Measurements from ENCODE around the gene BCAR1.

BCAR1 gene

DNA sequence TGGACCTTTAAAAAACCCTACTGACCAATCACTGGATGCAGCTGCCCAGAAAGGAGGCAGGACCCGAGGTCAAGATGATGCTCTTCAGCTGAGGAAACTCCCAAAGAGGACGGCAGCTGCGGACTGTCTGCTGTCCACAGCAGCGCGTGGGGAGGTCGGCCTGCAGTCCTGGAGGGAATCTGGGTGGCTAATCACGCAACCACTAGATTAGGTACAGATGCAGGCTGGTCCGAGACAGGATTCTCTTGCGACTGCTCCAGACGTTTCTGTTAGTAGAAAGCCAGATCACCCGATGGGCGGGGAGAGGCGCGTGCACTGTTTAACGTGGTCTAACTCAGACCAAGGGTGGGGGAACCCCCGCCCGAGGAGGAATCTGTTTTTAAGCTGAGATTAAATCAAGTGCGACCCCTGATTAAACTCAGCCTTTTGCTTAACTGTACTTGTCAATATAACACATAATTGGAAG is 53.3 kb downstream of the BCAR1 start:
- DNase-seq: no peak

DNA sequence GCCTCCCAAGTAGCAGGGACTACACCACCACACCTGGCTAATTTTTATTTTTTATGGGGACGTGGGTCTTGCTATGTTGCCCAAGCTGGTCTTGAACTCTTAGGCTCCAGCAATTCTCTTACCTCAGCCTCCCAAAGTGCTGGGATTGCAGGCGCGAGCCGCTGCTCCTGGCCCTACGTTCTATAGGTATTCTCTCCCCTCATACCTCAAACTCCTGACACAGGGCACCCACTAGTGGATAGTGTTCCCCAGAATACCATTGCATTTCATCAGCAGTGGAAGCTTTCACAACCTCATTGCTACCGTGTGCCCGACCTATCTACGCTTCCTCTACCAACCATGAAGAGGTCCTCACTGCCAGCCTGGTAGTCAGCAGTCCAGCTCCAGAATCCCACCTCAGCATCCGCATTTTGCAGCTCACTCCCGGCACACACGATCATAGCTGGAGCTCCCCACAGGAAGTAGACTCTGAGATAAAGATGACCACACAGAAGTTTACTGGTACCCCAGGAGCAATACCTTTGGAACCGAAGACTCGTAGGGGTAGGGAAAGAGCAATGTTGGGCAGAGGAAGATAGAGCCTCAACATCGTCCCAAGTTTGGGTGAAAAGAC is 53.8 kb downstream of the BCAR1 start:
- DNase-seq: no peak

DNA sequence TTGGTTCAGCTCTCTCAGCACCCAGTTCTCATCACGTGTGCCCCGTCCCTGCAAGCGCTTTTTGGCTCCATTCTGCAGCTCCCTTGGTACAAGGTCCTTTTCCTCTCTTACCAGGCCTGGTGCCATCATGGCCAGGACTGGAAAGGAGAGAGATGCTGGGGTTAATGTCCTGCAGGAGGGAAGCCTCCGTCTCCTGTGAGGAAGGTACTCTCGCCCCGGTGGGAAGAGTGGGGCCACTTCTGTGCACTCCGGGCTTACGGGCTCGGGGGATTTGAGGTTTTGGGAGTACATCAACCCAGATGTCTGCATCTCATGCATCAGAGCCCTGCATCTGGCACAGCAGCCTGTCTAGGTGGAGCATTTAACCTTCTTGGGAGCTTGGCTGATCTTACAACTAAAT is 54.6 kb downstream of the BCAR1 start:
- DNase-seq: no peak

DNA sequence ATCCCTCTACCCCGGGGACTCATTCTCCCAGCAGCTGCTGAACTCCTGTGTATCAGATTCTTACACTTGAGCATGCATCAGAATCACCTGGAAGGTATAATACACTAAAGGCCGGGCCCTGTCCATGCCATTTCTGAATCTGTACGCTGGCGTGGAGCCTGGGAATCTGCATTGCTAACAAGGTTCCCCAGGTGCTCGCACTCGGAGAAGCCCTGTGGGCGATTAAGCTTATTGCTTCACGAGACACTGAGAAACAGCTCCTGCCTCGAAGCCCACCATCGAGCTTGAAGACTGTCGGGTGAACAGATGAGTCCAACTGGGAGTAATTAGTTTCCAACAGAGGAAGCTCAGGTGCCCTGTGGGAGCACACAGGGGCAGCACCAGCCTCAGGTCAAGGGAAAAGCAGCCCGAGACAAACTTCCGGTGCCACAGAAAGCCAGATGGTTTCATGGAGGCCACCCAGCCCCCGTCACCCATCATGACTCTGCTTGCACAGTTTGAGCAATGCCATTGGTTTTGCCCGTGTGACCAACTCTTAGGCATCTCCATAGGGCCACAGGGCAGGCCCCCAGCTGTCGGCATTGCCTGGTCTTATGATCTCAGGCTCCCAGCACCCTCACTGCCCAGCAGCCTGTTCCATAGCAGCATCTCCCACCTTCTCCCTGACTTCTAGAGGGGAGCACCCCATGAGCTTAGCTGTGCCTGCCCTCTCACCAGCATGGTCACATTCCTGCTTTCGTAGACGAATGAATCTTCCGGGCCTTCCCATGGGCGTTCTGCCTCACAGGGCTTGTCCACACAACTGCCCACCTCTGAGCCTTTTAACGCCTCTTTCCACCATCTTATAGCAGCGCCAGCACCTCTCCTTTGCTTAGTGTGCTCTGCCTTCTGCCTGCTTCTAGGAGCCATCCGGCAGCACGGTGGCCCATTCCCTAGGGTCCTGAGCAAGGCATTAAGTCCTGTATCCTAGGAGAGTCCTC is 55.3 kb downstream of the BCAR1 start:
- no peak for DNase-seq

DNA sequence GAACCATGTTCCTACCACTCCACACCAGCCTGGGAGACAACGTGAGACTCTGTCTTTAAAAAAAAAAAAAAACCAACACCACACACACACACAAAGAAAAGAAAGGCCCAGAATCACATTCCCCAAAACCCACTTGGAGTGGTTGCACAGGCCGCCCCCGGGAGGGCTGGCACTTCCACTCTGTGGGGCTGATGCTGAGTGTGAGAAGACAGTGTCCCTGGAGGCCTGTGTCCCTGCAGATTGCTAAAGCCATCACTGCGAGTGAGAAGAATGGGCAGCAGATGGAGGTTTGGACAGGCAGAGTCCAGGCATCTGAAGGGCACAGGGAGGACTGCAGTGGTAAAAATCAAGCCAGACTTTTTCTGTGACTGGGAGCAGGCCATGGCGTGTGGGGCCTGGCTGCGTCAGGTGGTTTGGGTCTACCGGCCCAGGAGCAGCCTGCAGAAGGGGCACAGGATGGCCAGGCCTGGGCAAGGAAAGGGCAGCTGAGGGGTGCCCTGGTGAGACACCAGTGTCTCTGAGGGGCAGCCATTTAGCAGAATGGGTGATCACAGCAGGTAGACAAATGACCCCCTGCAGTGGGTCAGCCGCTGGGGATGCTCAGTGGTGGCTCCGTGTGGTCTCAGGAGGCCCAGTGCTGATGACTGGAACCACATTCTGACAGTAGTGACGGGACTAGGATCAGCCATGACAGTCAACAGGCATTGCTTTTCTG is 57.5 kb downstream of the BCAR1 start:
- DNase-seq: no peak

DNA sequence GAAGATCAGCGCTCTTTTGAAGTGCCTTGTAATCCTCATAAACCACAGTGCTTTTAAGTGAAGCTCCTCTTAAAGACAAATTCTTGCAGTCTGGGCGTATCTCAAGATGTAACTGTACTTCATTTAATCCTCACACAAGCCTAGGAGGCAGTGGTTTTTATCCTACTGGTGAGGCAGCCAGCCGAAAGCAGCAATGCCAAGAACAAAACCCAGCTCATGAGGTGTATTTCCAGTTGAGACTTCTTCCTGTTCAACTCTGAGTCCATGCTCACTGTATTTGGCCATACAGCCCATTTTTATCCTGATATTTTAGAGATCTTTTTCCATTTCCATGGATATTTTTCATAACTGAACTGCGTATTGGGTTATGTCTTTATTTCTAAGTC is 58.2 kb downstream of the BCAR1 start:
- DNase-seq: no peak

DNA sequence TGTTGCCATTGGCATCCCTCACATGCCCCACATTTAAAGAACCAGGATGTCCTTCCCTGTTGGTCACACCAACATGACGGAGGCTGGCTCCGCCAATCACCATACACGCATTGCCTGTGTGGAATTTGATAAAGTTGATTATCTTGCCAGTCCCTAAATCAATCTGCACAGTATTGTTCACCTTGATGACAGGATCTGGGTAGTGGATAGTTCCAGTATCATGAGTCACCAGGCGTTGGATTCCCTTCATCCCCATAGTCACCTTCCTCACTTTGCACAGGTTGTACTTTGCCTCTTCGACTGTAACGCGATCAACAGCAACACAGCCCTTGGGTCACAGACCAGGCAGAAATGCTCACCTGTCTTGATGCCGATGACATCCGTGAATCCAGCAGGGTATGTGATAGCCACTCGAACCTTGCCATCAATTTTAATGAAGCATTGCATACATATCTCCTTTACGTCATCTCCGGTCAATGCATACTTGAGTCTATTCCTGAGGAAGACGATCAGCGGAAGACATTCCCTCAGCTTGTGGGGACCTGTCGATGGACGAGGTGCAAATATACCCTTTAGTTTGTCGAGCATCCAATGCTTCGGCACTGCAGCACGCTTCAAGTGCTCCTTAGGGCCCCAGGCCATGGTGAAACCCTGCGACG is 58.7 kb downstream of the BCAR1 start:
- no peak for DNase-seq

DNA sequence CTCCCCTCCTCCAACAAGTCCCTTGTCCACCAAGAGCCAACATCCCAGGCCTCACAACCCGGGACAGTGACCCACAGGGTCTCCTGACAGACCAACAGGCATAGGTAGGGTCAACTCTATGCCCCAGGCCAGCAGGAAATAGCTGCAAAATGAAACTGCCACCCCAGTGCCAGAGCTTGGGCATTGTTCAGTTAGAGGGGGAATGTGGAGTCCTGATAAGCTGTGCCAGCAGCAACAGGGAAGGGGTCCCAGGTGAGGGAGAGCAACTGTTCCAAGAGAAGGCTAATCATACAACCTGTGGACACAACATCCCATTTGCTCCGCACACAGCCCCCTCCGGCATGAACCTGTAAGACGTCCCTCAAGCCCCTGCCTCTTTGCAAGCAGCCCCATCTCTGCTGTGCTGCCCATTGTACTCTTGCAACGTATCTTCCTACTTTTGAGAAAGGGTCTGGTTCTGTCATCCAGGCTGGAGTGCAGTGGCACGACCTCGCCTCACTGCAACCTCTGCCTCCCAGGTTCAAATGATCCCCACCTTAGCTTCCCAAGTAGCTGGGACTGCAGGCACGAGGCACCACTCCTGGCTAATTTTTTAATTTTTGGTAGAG is 61.7 kb downstream of the BCAR1 start:
- DNase-seq: no peak

DNA sequence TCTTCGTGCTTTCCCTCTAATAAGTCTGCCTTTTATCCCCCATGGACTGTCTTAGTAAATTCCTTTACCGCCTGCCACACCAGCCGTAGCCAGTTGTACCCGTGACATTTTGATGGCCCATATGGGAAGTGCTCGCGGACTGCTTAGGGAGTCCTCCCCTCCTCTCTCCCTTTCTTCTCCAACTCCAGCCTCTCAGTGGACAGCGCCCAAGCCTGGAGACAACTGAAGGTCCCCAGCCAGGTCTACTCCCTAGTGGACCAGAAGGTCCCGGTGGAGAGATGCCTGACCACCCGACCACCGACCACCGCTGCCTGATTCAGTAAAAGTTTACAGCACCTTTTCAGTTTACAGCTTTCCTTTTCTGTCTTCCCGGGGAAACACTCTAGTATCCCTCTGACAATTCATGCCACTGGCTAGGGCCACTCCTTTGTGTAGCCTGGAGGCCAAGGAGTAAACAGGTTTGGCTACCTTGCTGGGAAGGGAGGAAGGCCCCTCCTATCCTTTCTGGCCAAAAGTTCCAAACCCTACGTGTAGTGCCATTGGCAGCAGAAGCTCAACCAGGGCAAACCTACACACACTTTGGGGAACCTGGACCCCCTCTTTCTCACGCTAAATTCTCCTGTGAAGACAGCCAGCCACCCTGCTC is 62.5 kb downstream of the BCAR1 start:
- no peak for DNase-seq

DNA sequence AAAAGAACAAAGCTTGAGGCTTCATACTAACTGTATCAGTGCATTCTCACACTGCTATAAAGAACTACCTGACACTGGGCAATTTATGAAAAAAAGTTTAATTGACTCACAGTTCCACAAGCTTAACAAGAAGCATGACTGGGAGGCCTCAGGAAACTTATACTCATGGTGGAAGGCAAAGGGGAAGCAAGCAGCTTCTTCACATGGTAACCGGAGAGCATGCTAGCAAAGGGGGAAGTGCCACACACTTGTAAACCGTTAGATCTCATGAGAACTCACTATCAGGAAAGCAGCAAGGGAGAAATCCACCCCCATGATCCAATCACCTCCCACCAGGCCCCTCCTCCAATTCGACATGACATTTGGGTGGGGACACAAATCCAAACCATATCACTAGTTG is 69.8 kb downstream of the BCAR1 start:
- DNase-seq: no peak

DNA sequence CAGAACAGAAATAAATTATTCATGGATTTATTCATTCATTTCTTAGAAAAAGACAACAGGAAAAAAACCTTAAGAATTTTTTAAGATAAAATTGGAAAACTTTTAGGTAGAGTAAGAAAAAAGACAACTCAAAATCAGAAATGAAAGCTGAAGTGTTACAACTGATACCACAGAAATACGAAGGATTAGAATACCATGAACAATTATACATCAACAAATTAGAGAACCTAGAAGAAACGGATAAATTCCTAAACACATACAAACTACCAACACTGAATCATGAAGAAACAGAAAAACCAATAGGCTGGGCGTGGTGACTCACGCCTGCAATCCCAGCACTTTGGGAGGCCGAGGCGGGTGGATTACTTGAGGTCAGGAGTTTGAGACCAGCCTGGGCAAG is 72.2 kb downstream of the BCAR1 start:
- no peak for DNase-seq

Data from NCI-H748 treated with DMSO at 0.1 percent for 48 hours (cell line).